GM04504 (cell line): ENCODE results near the gene GPR32.
"Not testable (repeated sequence)": the region's sequence is repeated elsewhere in the genome, so short reads cannot be mapped to it uniquely, and the experiment has no call there.

Experiments used
- DNase-seq: peaks from one replicate; pipeline ENCODE4 v3.0.0-alpha.2; 2012; ENCODE audit warnings: low read depth

GPR32 gene

DNA sequence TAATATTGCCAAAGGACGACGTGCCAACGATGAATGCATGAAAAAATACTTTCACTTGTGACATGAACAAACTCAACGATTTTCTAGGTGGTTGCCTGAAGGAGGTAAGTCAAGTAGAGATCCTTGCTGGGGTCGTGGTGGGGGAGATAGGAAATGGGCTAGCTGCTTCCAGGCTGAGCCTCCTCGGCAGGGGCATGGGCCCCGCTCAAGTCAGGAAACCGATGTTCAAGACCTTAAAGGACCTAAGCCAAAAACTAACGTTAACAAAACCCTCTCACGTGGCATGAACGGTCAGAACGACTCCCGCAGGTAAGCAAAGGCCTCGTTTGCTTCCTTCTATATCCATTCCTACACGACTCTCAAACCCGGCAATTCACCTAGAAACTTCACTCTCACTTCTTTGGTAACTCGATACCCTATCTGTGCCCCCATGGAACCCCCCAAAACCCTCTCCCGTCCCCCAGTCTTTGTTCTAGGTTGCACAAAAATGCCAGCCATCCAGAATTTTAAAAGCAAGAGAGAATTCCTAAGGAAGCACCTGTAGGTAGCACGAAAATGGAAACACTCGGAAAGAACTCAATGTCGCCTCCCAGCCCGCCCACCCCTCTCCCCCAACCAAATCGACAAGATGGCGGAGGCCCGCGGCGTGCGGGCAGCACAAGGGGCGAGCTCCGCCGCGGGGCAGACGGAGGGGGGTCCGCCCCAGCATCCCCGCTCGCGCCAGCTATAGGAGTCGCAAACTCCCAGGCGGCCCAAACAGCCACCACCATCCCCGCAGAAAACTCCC lies 33.6 kb downstream of the GPR32 start:
- DNase-seq, result no peak

DNA sequence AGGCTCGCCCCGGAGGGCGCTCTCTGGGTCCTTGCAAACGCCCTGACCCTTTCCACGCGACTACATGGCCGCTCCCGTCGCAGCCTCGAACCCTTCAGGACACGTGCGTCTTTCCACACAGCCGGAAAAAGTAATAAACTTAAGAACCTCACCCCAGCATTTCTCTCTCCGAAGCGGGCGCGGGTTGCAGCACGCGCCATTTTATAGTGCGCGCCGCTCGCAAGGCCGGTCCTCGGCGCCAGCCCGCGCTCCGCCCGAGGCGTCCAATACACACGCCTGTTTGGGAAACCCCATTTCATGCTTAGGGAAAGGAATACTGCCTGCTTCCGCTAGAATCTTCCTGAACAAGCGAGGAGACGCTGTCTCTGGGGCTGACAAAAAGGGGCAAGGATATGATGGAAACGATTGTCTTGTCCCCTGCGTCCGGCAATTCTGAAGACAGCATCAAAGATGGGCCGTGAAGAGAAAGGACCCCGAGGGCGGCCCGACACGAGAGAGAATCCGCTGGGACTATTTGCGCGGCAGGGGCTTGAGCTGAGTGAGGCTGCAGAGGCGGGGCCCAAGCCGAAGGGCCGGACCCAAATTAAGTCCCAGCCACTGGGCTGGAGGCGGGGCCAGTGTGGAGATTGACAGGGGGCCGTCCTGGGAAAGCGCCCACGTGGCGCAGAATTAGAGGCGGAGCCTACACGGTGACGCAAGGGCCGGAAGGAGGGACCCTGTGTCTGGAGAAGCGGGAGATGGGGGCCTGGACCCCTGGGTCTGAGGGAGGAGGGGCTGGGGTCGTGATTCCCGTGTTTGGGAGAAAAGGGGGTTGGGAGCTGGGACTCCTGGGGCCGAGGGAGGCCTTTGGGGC lies 34.4 kb downstream of the GPR32 start:
- DNase-seq, result peak; percentile 98

DNA sequence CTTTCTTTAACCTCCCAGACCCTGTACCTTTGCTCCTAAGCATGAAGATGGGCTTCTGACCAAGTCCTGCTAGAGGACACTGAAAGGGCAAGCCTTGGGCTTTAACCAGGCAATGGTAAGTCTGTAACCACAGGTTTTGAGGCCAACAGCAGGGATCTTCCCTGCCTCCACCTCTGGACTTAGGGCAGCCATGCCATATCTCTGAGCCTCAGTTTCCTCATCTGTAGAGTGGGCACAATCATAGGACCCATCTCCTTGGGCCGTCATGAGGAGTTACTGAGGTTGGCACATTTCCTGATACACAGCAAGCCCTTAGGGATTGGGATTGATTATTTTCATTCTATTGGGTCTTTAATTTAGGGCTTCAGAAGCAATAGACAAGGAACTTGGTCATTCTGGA lies 38.6 kb downstream of the GPR32 start:
- no peak for DNase-seq

DNA sequence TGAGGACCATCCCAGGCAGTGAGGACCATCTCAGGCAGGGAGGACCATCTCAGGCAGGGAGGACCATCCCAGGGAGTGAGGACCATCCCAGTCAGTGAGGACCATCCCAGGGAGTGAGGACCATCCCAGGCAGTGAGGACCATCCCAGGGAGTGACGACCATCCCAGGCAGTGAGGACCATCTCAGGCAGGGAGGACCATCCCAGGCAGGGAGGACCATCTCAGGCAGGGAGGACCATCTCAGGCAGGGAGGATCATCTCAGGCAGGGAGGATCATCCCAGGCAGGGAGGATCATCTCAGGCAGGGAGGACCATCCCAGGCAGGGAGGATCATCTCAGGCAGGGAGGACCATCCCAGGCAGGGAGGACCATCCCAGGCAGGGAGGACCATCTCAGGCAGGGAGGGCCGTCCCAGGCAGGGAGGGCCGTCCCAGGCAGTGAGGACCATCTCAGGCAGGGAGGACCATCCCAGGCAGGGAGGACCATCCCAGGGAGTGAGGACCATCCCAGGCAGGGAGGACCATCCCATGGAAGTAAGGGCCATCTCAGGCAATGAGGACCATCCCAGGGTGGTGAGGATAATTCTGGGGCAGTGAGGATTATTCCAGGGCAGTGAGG lies 41.5 kb downstream of the GPR32 start:
- DNase-seq, result not testable (repeated sequence)

DNA sequence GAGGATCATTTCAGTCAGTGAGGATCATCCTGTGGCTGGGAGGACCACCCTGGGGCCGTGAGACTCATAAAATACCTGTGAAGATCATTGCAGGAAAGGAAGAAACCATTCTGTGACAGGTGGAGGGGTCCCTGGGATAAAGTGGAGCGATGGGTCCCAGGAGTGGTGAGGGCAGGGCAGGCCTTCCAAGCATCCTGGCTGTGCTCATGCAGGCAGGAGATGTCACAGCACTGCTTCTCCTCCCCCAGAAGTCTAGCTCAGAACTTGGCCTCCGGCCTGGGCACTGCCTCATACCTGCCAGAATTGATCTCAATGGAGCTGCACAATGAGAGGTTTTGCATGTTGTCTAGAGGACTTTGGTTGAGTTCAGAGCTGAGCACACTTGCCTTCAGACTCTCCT lies 42.2 kb downstream of the GPR32 start:
- no peak for DNase-seq

DNA sequence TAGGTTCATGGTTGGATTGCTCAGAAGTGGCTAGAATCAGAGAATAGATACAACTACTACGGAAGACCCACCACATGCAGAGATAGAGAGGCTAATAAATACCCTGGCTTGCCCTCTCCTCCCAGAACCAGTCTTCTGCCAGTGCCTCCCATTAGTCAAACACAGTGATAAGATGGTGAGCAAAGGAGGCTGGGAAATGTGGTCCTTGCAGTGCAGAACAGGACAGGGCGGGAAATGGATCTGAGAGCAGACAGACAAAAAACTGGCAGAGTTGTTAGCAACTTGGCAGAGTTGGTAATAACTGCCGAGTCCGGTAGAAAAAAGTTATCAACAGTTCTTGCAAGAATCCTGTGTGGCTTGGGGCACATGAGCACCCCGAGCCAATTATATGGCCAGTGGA lies 44.6 kb downstream of the GPR32 start:
- no peak for DNase-seq

DNA sequence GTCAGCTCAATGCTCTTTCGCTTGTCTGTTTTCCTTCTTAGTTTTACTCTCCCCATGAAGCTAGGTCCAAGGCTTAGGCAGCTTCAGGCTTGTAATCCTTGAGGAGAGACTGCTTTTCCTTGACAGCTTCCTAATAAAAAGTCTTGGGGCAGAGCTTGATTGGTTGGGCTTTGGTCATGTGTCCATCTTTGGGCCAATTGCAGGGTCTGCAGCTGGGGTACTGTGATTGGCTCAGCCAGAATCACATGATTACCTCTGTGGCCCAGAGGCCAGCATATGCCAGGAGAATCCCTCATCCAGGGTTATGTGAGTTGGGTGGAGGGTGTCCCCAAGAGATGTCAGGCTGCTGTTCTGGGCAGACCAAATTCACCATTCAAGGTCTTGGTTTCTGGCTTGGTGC lies 45.2 kb downstream of the GPR32 start:
- no peak for DNase-seq

DNA sequence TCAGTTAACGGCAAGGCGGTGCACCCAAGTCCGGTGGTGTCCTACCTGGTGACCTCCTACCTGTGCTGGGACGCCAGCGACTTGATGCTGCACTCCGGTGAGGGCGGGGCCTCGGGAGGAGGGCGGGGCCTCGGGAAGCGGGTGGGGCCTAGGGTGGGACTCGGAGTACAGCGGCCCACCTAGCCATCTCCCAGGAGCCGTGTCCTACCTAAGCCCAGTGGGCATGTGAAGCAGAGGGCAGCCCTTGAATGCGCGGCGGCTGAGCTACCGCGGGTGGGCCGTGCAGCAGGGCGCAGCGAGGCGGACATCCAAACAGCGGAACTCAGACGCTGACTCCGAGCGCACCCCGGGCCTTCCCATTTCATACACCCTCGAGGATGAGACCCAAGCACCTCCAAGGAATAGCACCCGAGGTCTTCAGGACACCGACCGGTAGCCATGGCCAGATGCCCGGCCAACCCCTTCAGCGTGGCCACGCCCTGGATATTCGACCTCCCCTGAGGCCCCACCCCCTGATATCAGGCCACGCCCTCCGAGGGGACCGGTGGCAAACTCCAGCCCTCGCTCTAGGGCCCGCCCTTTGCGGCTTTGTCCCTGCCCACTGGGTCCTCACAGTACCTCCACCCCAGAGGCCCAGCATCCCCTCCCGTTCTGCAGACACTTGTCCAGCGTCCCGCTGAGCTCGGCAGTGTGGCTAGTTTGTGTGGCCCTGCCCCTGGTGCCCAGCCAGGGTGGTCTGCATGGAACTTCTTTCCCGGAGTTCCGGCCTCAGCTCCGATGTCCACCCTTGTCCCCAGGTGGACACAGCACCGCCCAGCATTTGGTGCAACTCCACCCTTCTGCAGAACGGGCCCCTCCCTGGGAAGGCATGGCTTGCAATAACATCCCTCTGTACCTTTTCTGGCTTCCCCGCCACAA lies 47.9 kb downstream of the GPR32 start:
- no peak for DNase-seq

DNA sequence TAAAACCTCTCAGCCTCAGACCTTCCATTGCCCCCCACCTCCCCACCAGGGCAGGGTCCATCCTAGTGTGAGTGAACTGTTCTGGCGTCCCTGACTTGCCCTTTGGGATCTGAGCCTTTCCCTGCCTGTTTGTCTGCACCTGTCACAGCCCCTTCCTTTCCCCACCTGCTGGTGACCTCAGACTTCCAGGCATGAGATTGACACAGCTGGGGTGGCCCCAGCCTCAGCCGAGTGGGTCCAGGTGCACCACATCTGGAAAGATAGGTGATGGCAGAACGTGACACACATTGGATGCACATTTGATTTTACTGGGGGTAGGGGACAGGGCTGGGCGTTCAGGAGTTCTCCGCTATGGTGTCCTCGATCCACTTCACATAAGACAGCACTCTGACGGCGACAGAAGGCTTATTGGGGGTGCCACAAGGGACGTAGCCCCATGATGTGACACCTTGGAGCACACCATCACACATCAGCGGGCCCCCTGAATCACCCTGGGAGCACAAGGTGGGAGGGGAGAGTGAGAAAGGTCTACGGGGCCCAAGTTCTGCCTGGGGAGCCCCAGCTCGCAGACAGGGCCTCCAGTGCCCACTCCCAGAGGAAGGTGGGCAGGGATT lies 48.7 kb downstream of the GPR32 start:
- DNase-seq, result no peak

DNA sequence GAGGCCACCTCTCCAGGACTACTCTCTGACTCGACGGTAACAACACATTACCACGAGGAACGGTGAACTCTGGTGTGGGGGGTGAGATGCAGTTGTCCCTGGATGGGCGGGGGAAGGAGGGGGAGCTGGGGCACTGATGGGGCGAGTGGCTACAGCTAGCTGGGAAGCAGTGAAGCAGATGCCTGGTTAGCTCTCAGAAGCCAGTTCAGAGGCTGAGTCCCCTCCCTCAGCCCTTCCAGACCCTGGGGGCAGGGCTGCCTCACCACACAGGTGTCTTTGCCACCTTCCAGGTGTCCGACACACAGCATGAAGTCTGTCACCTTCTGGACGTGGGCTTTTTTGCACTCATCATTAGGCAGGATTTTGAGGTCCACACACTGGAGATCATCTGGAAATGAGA lies 49.4 kb downstream of the GPR32 start:
- DNase-seq, result no peak

DNA sequence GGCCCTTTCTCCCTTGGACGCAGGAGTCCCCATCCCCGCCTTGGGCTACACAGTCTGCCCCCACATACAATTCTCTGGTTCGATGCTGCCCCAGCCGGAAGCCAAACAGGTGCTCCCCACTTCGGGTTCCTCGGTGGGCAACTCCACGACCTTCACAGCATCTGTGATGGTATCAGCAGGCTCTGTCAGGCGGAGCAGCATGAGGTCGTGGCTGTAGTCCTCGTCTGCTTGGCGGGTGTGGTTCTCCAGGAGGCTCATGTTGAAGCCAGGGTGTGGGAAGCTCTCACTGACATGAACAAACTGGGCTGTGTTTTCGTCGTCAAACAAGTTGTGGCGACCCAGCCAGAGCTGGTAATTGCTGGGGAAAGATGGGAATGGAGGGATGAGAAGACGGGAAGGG lies 49.8 kb downstream of the GPR32 start:
- no peak for DNase-seq

DNA sequence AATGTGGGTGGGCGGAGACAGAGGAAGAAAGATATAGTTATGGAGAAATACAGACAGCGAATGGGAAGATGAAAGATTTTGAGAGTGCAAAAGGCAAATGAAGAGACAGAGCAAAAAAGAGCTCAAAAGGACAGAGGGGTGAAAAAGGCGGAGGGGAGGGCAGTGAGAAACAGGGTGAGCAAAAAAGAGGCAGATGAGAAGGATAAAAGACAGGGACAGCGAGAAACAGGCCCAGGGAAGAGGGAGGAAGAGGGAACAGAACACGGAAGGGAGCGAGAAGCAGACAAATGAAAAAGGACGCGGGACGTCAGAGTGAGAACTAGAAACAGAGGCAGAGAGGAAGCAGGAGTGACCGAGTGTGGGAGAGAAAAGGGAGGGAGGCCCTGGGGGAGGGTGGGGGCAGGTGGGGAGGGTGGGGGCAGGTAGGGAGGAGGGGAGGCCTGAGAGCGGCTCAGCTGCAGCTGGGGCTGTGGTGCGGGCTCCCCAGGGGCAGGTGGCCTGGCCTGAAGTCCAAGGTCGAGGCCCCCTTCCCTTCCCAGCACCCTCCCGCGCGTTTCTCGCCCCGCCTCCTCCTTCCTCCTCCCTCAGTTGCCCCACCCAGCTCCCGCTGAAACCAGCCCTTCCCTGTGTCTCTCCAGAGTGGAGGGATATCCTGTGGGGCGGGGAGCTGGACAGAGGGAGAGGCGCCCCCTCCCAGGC lies 50.4 kb downstream of the GPR32 start:
- DNase-seq, result no peak

DNA sequence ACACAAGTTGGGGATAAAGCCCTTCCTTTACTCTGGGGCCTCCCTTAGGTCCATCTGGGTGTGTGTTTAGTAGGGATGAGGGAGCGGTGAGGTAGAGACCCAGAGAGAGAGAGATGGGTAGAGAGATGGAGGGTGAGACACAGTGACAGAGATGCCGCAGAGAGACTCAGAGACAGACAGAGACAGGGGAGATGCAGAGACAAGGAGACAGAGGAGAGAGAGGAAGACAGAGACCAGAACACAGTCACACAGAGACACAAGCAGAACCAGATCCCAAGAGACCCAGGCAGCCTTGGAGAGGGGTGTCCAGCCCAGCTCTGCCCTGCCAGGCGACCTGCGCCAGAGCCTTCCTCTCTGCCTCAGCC lies 51.0 kb downstream of the GPR32 start:
- no peak for DNase-seq
